IMR-90 (cell line): ENCODE results near the gene MACROD1. TPM values are rescaled to one million over a fixed set of nuclear protein-coding genes. Genes with fewer than 3 reads are reported as not detected.

Experiments
- BHLHE40 ChIP-seq: fragments of 150-350 bp; IDR thresholded peaks from 2 replicates; pipeline ENCODE4 v1.6.1; 2016; ENCODE audit warnings: mild to moderate bottlenecking, low read depth, low read length
- CEBPB ChIP-seq: IDR thresholded peaks from 2 replicates; pipeline ENCODE4 v1.6.1; 2012; ENCODE audit warnings: low read depth, low read length, improper control_type of control experiment
- CTCF ChIP-seq: conservative IDR thresholded peaks from 2 replicates; pipeline ENCODE4 v1.5.1; 2012; ENCODE audit warnings: mild to moderate bottlenecking, low read depth, low read length, improper control_type of control experiment
- polyA plus RNA-seq, 3 experiments: library from polyadenylated mRNA; depleted of rRNA; stranded (reverse); fragments of >200 nt; gene quantifications; 2 replicates each; pipeline ENCODE4 v1.2.3, GENCODE V29; 2012; ENCODE audit warnings: low replicate concordance in 1 of 3
- total RNA-seq: library from RNA; depleted of rRNA; stranded (reverse); fragments of >200 nt; gene quantifications from 2 replicates; pipeline ENCODE4 v1.2.3, GENCODE V29; 2012
- TF ChIP-seq, protein P1 (sequence below): fragments of 150-350 bp; IDR thresholded peaks from 2 replicates; pipeline ENCODE4 v1.6.1; 2017; ENCODE audit warnings: mild to moderate bottlenecking, antibody characterized with exemption, low read length, low read depth

MACROD1 gene
- total and polyA plus RNA-seq, 2 of the 4 experiments (the other 2 are of a cell fraction) = 2.5 to 9.3 TPM

DNA sequence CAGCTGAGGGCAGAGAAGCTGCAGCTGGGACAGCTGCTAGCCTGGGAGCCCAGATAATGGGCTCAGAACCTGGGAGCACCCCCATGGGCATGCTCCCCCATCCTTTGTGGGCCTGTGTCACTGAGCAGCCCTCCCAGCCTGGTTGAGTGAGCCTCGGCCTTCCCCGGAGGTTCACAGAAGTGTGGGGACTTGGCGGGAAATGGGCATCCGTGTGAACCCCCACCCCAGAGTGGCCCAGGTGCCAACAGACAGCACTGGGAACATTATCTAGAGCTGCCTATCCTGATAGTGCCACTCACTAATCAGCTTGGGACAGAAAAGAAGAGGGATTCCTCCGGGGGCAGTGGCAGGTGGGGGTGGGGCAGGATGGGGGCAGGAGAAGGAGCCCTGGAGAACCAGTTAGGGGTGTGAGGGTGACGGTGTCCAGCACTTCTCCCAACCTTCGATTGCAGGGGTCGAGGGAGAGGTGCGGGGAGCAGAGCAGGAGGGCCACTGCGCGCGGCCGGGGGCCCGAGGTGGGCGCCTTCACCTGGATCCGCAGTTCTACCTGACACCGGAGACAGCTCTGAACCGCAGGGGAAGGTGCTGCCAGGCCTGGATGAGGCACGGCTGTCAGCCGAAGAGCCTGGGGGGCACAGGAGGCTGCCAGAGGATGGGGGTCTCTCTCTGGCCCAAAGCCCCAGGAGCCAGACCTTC, 97.1 kb downstream of the MACROD1 start (continued):
- TF ChIP-seq CTCF (no peak), CEBPB (no peak), BHLHE40 (no peak)
- TF ChIP-seq, protein P1, sequence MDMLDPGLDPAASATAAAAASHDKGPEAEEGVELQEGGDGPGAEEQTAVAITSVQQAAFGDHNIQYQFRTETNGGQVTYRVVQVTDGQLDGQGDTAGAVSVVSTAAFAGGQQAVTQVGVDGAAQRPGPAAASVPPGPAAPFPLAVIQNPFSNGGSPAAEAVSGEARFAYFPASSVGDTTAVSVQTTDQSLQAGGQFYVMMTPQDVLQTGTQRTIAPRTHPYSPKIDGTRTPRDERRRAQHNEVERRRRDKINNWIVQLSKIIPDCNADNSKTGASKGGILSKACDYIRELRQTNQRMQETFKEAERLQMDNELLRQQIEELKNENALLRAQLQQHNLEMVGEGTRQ = no peak
